K562 (cell line): Measurements from ENCODE around the gene PI4KA. TPM values are rescaled to one million over a fixed set of nuclear protein-coding genes. Genes with fewer than 3 reads are reported as not detected.
A peak's percentile ranks its signal among the peaks of the same experiment; 100 is the strongest.

ENCODE experiments used
- CEBPB ChIP-seq: fragments of 450-650 bp; IDR thresholded peaks from 2 replicates; pipeline ENCODE4 v1.6.1; 2016; ENCODE audit warnings: missing genetic modification characterization, missing compliant biosample characterization
- COPS2 ChIP-seq: fragments of 450-650 bp; conservative IDR thresholded peaks from 2 replicates; pipeline ENCODE4 v1.6.1; 2016; ENCODE audit warnings: mild to moderate bottlenecking, moderate library complexity
- E2F3 ChIP-seq: fragments of 250-450 bp; sonication (Bioruptor Pico); IDR thresholded peaks from 2 replicates; pipeline ENCODE4 v1.4.0; 2020; ENCODE audit warnings: mild to moderate bottlenecking
- ELK1 ChIP-seq: sonication (generic); formaldehyde crosslinking; IDR thresholded peaks from 2 replicates; pipeline ENCODE4 v1.8.1; 2022; ENCODE audit warnings: missing genetic modification reagents
- FOXP4 ChIP-seq: sonication (generic); formaldehyde crosslinking; IDR thresholded peaks from 2 replicates; pipeline ENCODE4 v1.8.0; 2022; ENCODE audit warnings: mild to moderate bottlenecking, missing genetic modification reagents, borderline replicate concordance
- GATAD2B ChIP-seq: fragments of 450-650 bp; IDR thresholded peaks from 2 replicates; pipeline ENCODE4 v1.6.1; 2017; ENCODE audit warnings: mild to moderate bottlenecking, borderline replicate concordance
- HES1 ChIP-seq: fragments of 450-650 bp; IDR thresholded peaks from 2 replicates; pipeline ENCODE4 v1.6.1; 2016; ENCODE audit warnings: low read depth, mild to moderate bottlenecking, moderate library complexity
- MED1 ChIP-seq: sonication (generic); formaldehyde crosslinking; IDR thresholded peaks from 2 replicates; pipeline ENCODE4 v1.8.1; 2023; ENCODE audit warnings: missing genetic modification reagents, borderline replicate concordance
- MTF1 ChIP-seq: fragments of 250-450 bp; sonication (Bioruptor Pico); IDR thresholded peaks from 2 replicates; pipeline ENCODE4 v1.9.0; 2021; ENCODE audit warnings: moderate library complexity, mild to moderate bottlenecking, inconsistent platforms, borderline replicate concordance
- NR3C1 ChIP-seq: sonication (generic); formaldehyde crosslinking; IDR thresholded peaks from 2 replicates; pipeline ENCODE4 v1.8.1; 2022; ENCODE audit warnings: missing genetic modification reagents
- SMARCC2 ChIP-seq: fragments of 450-650 bp; IDR thresholded peaks from 2 replicates; pipeline ENCODE4 v1.6.1; 2017; ENCODE audit warnings: antibody characterized with exemption, moderate library complexity, mild to moderate bottlenecking, low read depth
- SMARCE1 ChIP-seq: fragments of 450-650 bp; IDR thresholded peaks from 2 replicates; pipeline ENCODE4 v1.7.1; 2016; ENCODE audit warnings: mild to moderate bottlenecking
- SP2 ChIP-seq: IDR thresholded peaks from 2 replicates; pipeline ENCODE4 v1.6.1; 2011; ENCODE audit warnings: mild to moderate bottlenecking, low read depth, low read length, moderate library complexity; ENCODE audit not compliant: poor library complexity, severe bottlenecking; ENCODE audit errors: extremely low read depth
- TFAP4 ChIP-seq: sonication (generic); formaldehyde crosslinking; IDR thresholded peaks from 2 replicates; pipeline ENCODE4 v1.8.0; 2022; ENCODE audit warnings: missing genetic modification reagents, mild to moderate bottlenecking, moderate library complexity, borderline replicate concordance
- ZFX ChIP-seq: sonication (generic); formaldehyde crosslinking; IDR thresholded peaks from 2 replicates; pipeline ENCODE4 v1.8.0; 2022; ENCODE audit warnings: mild to moderate bottlenecking, missing genetic modification reagents, moderate library complexity
- ZNF263 ChIP-seq: sonication (generic); formaldehyde crosslinking; IDR thresholded peaks from 2 replicates; pipeline ENCODE4 v1.8.0; 2022; ENCODE audit warnings: mild to moderate bottlenecking, missing genetic modification reagents, borderline replicate concordance
- ZNF436 ChIP-seq: fragments of 250-450, 450-650 bp; sonication (Bioruptor Pico); formaldehyde crosslinking; IDR thresholded peaks from 2 replicates; pipeline ENCODE4 v1.7.0; 2020; ENCODE audit warnings: mild to moderate bottlenecking
- ZNF699 ChIP-seq: fragments of 250-450 bp; sonication (Bioruptor Pico); IDR thresholded peaks from 2 replicates; pipeline ENCODE4 v1.8.0; 2021; ENCODE audit warnings: mild to moderate bottlenecking, moderate library complexity; ENCODE audit not compliant: insufficient replicate concordance
- ZNF740 ChIP-seq, 3 experiments: fragments of 200-800 bp in 1 of 3; sonication (Bioruptor generic) in 1 of 3; sonication (generic) in 1 of 3; formaldehyde crosslinking in 1 of 3; IDR thresholded peaks; 2 replicates each; pipeline versions ENCODE4 v1.6.1 to v1.8.0; 2016 to 2022; ENCODE audit warnings: mild to moderate bottlenecking in 2 of 3, missing compliant biosample characterization in 2 of 3, missing genetic modification characterization in 2 of 3, missing genetic modification reagents in 1 of 3
- polyA plus RNA-seq, 8 experiments: library from polyadenylated mRNA; depleted of rRNA in 4 of 8; stranded (reverse) in 5 of 8; unstranded in 3 of 8; fragments of >200 nt; fragmentation: Nextera tagmentation in 2 of 8; fragmentation: Illumina TruSeq in 1 of 8; extraction: Ambion mirVana in 2 of 8; extraction: Trizol in 1 of 8; gene quantifications; 2 replicates each; pipeline versions ENCODE4 v1.2.1 to v1.2.3, GENCODE V29; 2011 to 2014; ENCODE audit warnings: inconsistent platforms in 1 of 8, missing spikeins in 1 of 8
- total RNA-seq, 7 experiments: library from RNA; depleted of rRNA in 6 of 7; stranded (reverse); fragments of >200 nt in 6 of 7; fragmentation: Illumina TruSeq in 2 of 7; extraction: Trizol in 2 of 7; gene quantifications; 2 replicates each; pipeline versions ENCODE4 v1.2.1 to v1.2.3, GENCODE V29; 2011 to 2021; ENCODE audit warnings: low replicate concordance in 1 of 7

The PI4KA gene
- total and polyA plus RNA-seq, 9 of the 15 experiments (the other 6 are each of a cell fraction or from before 2014, with no cell fraction given): 7.3 to 187 (median 84.7) TPM

GRCh38 chr22:20741634-20742581, 116.7 kb downstream of the PI4KA start (continued):
- TF ChIP-seq FOXP4 (CRISPR knock-in tag) (no peak), E2F3 (CRISPR knock-in tag) (no peak), MTF1 (CRISPR knock-in tag) (no peak), SMARCC2 (no peak), ZNF263 (CRISPR knock-in tag) (no peak), TFAP4 (CRISPR knock-in tag) (peak; percentile 65; the same call in 1 of the 2 replicates), COPS2 (no peak), SP2 (no peak), CEBPB (tag) (no peak), NR3C1 (CRISPR knock-in tag) (no peak), GATAD2B (no peak), SMARCE1 (no peak), ZNF740 (CRISPR knock-in tag; IDR thresholded peaks at IDR 0.05) (no peak), ZNF740 (tag; IDR thresholded peaks at IDR 0.05) (no peak), MED1 (CRISPR knock-in tag) (0 out of 2 replicates have a peak, but pooled peaks have one; percentile 34), ZFX (CRISPR knock-in tag) (no peak), ZNF699 (CRISPR knock-in tag) (no peak), HES1 (no peak), ELK1 (no peak), ZNF436 (no peak)
